Epidermal melanocyte (primary cell): ENCODE measurements around the gene PHACTR2.

Experiments used
- DNase-seq: peaks from one replicate; pipeline ENCODE4 v3.0.0; 2011; ENCODE audit warnings: low spot score; ENCODE audit not compliant: insufficient read length

PHACTR2 gene

GRCh38 chr6:143675382-143675900 is 2.3 kb upstream of the PHACTR2 start:
- DNase-seq: no peak

- no peak for DNase-seq
Measured at GRCh38 chr6:143675946-143676345, 1.8 kb upstream of the PHACTR2 start.

DNA sequence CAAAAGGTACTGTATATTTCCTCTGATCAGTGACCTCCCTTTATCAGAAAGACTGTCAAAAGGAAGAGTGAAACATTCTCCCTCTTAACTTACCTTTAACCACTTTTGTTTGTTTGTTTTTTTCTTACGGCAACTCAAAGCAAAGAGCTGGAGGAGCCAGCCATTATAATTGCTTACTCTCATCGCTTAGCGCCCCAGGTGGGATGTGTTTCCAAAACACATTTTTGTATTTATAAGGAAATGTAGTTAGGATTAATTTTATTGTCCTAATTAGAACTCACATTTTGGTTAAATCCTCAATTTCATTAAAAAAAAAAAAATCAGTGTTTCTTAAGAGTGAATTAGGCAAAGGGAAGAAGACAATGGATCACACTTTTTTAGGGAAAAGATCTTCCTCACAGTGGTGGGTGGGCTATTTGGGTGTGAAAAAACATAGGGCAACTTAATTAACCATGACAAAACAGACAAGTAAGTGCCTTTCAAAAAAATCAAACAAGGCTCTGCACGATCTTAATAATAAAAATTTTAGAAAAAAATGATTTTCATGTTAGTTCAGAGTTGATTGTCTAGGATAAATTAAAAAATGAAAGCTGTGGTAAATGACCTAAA is 1.2 kb upstream of the PHACTR2 start:
- DNase-seq: no peak

DNA sequence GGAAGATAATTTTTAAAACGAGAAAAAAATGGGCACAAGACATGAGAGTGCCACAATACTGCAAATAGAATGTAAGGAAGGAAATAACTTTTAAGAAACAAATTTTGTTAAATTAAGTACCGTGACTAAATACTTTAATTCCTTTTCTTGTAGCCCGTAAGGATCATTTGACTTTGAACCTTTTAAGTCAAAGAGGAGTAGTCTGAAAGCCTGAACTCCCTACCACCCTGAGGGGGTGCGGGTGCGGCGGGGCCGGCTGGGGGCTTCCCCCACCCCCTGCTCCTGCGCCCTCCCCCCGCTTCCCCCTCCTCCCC is 231 bp upstream of the PHACTR2 start:
- no peak for DNase-seq

- DNase-seq: no peak
Measured at GRCh38 chr6:143679041-143679440, 1.3 kb downstream of the PHACTR2 start.

DNA sequence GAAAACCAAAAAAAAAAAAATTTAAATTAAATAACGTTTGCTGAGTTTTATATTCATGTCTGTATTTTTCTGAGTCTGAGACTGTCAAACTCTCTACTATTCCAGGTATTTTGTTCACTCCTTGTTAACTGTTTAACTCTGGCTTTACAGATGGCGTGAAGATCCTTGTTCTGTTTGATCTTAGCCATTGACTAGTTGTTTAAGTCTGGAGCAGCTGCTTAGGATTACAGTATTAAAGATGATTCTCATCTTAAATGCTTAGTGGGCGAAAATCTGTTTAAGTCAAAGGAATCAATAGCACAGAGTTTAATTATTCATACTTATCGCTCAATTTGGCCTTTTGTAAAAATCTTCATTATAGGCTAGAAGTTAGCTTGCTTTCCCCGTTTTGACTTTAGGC is 2.4 kb downstream of the PHACTR2 start:
- no peak for DNase-seq

DNA sequence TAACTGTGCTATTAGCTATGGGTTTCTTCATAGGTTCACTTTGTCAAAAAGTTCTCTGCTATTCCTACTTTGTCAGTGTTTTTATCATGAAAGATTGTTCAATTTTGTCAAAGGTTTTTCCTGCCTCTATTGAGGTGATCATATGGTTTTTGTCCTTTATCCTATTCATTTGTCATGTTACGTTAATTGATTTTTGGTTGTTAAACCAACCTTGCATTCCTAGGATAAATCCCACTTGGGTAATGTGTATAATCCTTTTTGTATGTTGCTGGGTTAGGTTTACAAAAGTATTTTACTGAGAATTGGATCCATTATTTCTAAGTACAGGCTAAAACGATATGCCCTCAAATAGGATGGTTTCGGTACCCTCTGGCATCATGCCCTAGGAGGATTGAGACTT is 5.0 kb downstream of the PHACTR2 start:
- no peak for DNase-seq

- DNase-seq: no peak
Measured at GRCh38 chr6:143684486-143684885, 6.7 kb downstream of the PHACTR2 start.

GRCh38 chr6:143685653-143686052 is 7.9 kb downstream of the PHACTR2 start:
- DNase-seq: no peak

GRCh38 chr6:143687591-143687990 is 9.8 kb downstream of the PHACTR2 start:
- no peak for DNase-seq

- DNase-seq: no peak
Measured at GRCh38 chr6:143688681-143689080, 10.9 kb downstream of the PHACTR2 start.

- no peak for DNase-seq
Measured at GRCh38 chr6:143689852-143690251, 12.1 kb downstream of the PHACTR2 start.

DNA sequence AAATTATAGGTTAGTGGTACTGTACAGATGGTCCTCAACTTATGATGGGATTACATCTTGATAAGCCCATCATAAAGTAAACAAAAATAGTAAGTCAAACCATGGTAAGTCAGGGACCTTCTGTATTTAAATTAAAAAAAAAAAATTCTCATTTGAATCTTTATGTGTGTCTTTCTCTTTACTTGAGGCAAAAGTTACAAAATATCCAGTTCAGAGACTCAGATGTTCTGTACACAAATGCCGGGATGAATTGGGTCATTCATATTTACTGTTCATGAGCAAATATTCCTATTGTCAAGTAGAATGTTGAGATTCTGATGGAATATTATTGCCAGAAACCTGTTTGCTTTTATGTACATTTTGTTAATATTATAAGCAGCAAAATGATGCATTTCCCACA is 13.4 kb downstream of the PHACTR2 start:
- no peak for DNase-seq

- DNase-seq: no peak
Measured at GRCh38 chr6:143691900-143692636, 14.3 kb downstream of the PHACTR2 start.

GRCh38 chr6:143692696-143693095 is 14.9 kb downstream of the PHACTR2 start:
- no peak for DNase-seq

DNA sequence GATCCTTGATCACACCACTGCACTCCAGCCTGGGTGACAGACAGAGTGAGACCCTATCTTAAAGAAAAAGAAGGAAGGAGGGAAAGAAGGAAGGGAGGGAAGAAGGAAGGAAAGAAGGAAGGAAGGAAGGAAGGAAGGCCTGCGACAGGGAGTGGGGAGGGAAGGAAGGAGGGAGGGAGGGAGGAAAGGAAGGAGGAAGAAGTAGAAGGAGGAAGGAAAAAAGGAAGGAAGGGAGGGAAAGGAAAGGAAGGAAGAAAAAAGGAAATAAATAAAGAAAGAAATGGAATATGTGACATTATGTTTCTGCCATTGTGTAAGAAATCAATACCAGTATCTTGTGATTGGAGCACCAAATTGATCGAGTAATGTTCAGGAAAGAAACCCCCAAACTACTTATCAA is 16.2 kb downstream of the PHACTR2 start:
- DNase-seq: no peak

GRCh38 chr6:143694560-143694959 is 16.8 kb downstream of the PHACTR2 start:
- no peak for DNase-seq

- no peak for DNase-seq
Measured at GRCh38 chr6:143695130-143695968, 17.6 kb downstream of the PHACTR2 start.

DNA sequence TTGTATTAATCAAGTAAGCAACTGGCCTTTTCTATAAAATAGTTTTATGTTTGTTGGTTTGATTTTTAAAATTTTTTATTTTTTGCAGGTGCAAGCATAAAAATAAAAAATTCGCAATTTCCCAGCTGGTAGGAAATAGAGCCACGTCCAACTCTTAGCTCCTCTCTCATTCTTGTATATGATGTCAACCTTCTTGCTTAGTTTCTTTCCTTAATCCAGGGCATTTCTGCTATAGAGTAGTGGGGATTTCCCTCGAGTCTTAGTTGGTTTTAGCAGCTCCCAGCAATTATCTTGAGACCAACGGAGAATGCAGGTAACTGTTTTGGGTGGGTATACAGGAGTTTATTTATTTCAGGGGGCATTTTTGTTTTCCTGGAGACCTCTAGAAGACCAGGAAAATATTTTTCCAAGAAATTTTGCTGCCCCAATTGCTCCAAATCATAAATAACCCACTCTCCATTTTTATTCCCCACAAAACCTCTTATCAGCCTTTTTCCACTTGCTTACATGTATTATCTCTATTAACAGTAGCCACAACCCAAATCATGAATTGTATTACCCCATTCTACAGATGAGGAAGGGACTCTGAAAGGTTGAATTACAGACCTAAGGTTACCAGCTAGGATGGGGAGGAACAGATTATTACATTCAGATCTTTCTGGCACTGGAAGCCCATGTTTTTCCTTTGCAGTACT is 18.4 kb downstream of the PHACTR2 start:
- no peak for DNase-seq

DNA sequence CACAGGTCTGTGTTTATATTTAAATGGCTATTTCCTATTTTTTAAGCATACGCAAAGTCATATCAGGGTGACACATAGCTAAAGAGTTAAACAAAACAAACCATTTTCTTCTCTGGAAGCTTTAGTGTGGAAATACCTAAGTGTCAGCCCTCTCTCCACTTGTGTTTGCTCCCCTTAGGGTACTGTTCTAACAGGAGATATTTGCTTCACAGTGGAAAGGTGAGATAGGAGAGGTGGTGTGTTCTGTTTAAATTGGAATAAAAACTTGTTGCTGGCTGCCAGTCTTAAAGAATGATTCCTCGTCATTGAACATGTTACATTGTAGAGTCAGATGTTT is 18.9 kb downstream of the PHACTR2 start:
- DNase-seq: no peak

DNA sequence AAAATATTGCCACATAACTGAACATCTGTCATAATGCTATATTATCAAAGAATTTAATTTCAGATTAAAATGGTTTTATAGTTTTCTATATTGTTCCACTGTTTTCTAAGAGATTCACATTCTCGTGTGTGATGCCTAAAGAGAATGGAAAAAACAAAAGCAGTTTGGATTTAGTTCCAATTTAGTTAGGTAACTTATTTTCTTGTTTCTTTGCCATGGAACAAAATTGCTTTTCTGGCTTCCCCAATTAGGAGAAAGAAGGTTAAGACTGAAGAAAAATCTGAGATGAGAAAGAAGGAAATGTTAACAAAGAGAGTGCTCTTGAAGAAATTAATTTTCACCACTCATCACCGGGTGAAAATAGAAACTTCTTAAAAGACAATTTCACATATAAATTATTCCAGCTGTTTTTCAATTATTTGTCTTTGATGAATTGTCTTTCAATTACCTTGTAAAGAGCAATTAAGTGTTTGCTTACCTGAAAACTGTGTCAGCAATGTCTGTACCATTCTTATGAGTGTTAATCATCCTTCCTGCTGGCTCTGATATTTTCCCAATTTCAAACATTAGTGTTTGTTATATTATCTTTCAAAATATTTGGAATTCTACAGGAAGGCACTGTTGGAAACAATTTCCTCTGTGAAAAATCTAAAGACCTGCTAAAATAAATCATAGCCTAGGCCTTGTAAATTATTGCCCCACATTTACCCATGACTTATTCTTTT is 19.5 kb downstream of the PHACTR2 start:
- no peak for DNase-seq
